OCI-LY7 (cell line): ENCODE measurements around the gene GALNT9.

Source experiments
- CTCF ChIP-seq: fragments of 200-600 bp; sonication (generic); conservative IDR thresholded peaks from 2 replicates; pipeline ENCODE4 v1.5.1; 2014; ENCODE audit warnings: mild to moderate bottlenecking, antibody characterized with exemption, low read length, moderate library complexity, mixed read lengths
- EZH2phosphoT487 ChIP-seq: fragments of 200-600 bp; sonication (generic); IDR thresholded peaks from 2 replicates; pipeline ENCODE4 v1.6.1; 2018; ENCODE audit warnings: low read depth, borderline replicate concordance, mild to moderate bottlenecking, mixed run types, antibody characterized with exemption, low read length, moderate library complexity, mixed read lengths

GRCh38 chr12:132271755-132272092, 57.7 kb downstream of the GALNT9 start:
- TF ChIP-seq CTCF (no peak), EZH2phosphoT487 (no peak)
